ENCODE data around the gene BRD8. TPM values are rescaled to one million over a fixed set of nuclear protein-coding genes. Genes with fewer than 3 reads are reported as not detected.

Gene BRD8, protein sequence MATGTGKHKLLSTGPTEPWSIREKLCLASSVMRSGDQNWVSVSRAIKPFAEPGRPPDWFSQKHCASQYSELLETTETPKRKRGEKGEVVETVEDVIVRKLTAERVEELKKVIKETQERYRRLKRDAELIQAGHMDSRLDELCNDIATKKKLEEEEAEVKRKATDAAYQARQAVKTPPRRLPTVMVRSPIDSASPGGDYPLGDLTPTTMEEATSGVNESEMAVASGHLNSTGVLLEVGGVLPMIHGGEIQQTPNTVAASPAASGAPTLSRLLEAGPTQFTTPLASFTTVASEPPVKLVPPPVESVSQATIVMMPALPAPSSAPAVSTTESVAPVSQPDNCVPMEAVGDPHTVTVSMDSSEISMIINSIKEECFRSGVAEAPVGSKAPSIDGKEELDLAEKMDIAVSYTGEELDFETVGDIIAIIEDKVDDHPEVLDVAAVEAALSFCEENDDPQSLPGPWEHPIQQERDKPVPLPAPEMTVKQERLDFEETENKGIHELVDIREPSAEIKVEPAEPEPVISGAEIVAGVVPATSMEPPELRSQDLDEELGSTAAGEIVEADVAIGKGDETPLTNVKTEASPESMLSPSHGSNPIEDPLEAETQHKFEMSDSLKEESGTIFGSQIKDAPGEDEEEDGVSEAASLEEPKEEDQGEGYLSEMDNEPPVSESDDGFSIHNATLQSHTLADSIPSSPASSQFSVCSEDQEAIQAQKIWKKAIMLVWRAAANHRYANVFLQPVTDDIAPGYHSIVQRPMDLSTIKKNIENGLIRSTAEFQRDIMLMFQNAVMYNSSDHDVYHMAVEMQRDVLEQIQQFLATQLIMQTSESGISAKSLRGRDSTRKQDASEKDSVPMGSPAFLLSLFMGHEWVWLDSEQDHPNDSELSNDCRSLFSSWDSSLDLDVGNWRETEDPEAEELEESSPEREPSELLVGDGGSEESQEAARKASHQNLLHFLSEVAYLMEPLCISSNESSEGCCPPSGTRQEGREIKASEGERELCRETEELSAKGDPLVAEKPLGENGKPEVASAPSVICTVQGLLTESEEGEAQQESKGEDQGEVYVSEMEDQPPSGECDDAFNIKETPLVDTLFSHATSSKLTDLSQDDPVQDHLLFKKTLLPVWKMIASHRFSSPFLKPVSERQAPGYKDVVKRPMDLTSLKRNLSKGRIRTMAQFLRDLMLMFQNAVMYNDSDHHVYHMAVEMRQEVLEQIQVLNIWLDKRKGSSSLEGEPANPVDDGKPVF
- 66.8 TPM for total RNA-seq

DNA sequence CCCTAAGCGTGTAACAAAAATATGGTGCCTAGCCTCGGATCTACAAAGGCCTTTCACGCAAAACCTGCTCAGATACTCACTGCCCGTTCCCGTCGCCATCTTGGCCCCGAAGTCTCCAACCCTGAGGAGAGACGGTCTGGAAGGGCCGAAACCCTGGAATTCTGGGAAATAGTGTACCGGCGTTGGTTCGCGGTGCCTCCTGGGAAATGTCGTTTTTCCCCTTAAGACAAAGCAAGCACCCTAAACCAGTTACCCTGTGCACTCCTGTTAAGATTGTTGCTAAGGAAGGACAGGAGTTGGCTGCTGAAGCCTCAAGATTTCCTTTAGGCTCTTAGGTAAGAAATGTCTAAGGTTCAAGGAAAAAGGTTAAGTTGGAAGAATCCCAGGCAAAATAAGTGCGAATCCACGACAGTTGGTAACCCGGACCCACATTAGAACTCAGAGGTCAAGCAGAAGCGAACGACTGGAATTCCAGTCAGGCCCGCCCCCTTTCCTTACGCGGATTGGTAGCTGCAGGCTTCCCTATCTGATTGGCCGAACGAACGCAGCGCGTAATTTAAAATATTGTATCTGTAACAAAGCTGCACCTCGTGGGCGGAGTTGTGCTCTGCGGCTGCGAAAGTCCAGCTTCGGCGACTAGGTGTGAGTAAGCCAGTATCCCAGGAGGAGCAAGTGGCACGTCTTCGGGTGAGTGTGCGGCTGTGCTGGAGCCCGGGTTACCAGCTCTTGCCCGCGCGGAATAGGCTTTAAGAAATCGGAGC is at the start of gene BRD8, which contains the start of gene KIF20A:
TSS of gene BRD8 (minus strand) at position 115 of the 761 bp plus-strand sequence. CDS start at position 99, 16 bp downstream.
TSS of gene KIF20A (plus strand) at position 597 of the 761 bp plus-strand sequence. CDS start 569 bp downstream, outside the sequence.

GRCh38 chr5:138213161-138214029 is 35.0 kb upstream of the BRD8 start, which contains the start of gene CDC23:
TSS of gene CDC23 (minus strand) at chr5:138213323. CDS start at chr5:138213312, 11 bp downstream.

GRCh38 chr5:138138949-138139780 is 39.3 kb downstream of the BRD8 start, which contains the start of gene NME5:
TSS of gene NME5 (minus strand) at chr5:138139428. CDS start at chr5:138138780, 648 bp downstream.

Small RNA genes within 50 kb of the gene (small RNA-seq; reads per million reads assigned to genes)
- gene RNU6-460P (ENCODE audit: low replicate concordance): not detected
- not detected for gene RNU6-888P (ENCODE audit: low replicate concordance)

Other genes starting within 250 kb of the BRD8 start
- gene FAM13B, start 145.6 kb downstream of the BRD8 start, total RNA-seq: 43.4 TPM
- gene WNT8A, start 94.6 kb downstream of the BRD8 start, total RNA-seq: 0.18 TPM
- gene NME5, start 39.2 kb downstream of the BRD8 start, total RNA-seq: 6.9 TPM
- 21.8 TPM for gene KIF20A, start 482 bp upstream of the BRD8 start, total RNA-seq
- 49.3 TPM for gene CDC23, start 34.7 kb upstream of the BRD8 start, total RNA-seq
- gene GFRA3, start 96.0 kb upstream of the BRD8 start, total RNA-seq: 0.93 TPM
- 5.1 TPM for gene CDC25C, start 153.2 kb upstream of the BRD8 start, total RNA-seq
- gene FAM53C, start 159.6 kb upstream of the BRD8 start, total RNA-seq: 29.5 TPM
- 92.5 TPM for gene KDM3B, start 174.1 kb upstream of the BRD8 start, total RNA-seq